HG03045 (cell line): ENCODE results near the gene EIF4EBP3.
"Not testable (repeated sequence)": the region's sequence is repeated elsewhere in the genome, so short reads cannot be mapped to it uniquely, and the experiment has no call there.

Source experiments
- ATAC-seq: cut with Tn5 transposase; IDR thresholded peaks from one replicate; pipeline ENCODE4 v1.9.1; 2021; ENCODE audit warnings: mild to moderate bottlenecking, moderate library complexity; ENCODE audit not compliant: unreplicated experiment

EIF4EBP3 gene

DNA sequence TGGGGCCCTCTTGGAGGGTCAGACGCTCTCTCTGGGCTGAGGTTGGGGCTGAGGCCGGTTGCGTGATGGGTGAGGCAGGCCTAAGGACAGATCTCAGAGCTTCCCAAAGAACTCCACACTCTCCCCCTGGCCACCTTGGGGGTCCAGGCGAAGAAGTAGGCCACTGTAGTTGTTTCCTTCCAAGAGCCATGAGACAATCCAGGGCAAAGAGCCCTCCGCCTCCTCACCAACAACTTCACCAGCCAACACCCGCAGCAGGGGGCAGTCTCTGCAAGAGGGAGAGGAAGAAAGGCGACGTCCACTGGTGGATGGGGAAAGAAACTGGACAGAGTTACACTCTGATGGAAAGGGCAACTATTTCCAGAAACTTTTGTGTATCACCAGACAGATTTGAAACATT, 27.8 kb downstream of the EIF4EBP3 start:
- no peak for ATAC-seq

DNA sequence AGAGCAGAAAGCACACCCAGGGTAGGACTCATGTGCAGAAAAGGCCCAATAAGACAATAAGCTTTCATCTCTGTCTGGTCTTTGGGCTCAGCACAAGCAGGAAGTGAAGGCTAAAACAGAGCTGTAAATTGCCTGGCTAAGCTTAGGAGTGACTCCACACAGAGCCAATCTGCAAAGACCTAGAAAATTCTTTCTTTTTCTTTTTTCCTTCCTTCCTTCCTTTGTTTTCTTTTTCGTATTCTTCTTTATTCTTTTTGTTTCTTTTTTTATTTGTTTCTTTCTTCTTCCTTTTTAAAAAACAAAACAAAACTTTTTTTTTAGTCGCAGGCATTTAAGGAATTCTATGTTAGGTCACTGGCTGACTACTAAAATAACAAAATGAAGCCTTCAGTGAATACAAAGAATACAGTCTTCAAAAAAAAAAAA, 29.3 kb downstream of the EIF4EBP3 start:
- ATAC-seq, result no peak

DNA sequence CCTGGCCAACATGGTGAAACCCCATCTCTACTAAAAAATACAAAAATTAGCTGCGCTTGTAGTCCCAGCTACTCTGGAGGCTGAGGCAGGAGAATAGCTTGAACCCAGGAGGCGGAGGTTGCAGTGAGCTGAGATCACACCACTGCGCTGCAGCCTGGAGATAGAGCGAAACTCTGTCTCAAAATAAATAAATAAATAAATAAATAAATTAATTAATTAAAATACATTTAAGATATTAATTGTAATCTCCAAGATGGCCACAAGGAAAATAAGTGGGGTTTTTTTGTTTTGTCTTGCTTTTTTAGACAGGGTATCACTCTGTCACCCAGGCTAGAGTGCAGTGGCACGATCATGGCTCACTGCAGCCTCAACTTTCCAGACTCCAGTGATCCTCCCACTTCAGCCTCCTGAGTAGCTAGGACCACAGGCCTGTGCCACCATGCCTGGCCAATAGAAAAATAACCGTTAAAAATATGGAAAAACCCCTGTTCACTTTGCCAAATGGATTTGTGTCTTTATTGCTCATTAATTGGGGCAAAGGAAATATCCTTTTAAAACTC, 31.8 kb downstream of the EIF4EBP3 start:
- not testable (repeated sequence) for ATAC-seq

DNA sequence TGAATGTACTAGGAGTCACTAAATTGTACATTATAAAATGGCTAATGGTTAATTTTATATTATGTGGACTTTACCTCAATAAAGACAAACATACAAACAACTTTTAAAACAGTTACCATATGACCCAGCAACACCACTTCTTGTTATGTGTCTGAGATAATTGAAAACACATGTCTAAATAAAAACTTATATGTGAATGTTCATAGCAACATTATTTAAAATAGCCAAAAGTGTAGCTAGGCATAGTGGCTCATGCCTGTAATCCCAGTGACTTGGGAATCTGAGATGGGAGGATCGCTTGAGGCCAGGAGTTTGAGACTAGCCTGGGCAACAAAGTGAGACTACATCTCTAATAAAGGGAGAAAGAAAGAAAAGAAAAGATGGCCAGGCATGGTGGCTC, 40.0 kb downstream of the EIF4EBP3 start:
- ATAC-seq, result no peak

DNA sequence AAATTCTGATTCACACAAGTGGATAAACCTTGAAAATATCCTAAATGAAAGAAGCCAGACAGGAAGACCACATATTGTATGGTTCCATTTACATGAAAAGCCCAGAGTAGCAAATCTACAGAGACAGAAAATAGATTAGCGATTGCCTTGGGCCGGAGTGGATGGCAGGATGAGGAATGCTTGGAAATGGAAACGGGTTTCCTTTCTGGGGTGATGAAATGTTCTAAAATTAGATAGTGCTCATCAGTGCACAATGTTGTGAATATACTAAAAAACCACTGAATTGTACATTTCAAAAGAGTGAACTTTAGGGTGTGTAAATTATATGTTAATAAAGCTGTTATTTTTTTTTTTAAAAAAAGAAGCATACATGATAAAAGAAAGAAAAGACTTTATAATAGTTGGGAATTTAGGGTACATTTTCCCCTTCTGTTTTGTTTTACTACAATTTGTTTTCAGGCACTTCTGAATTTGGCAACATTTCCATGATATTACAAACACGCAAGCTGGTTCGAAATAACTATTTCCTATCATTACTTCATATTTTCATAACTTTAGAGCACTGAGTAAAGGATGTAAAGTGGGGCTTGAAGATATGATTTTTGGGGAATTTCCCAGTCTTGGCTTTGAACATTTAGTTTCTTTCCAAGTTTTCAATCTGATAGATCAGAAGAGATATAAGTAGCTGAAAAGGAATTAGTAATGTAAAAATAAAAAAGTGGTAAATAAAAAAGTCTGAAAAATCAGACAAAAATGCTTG, 41.0 kb downstream of the EIF4EBP3 start:
- ATAC-seq, result no peak

DNA sequence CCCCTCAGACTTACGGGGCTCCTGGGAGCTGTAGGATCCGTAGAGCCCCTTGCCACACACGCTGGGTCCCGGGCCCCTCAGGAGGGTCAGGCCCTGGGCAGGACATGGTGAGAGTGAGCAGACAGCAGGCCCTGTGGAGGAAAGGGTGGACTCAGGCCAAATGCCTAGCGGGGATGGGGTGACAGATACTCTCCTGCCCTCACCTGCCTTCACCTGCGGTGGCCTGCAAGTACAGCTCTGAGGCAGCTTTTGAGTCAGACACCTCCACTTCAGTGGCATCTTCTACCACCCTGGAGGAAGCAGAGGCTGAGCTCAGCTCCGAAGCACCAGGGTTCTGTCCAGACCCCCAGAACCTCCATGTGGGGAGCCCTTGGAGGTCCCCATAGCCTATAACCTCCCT, 43.4 kb downstream of the EIF4EBP3 start:
- ATAC-seq, result no peak

DNA sequence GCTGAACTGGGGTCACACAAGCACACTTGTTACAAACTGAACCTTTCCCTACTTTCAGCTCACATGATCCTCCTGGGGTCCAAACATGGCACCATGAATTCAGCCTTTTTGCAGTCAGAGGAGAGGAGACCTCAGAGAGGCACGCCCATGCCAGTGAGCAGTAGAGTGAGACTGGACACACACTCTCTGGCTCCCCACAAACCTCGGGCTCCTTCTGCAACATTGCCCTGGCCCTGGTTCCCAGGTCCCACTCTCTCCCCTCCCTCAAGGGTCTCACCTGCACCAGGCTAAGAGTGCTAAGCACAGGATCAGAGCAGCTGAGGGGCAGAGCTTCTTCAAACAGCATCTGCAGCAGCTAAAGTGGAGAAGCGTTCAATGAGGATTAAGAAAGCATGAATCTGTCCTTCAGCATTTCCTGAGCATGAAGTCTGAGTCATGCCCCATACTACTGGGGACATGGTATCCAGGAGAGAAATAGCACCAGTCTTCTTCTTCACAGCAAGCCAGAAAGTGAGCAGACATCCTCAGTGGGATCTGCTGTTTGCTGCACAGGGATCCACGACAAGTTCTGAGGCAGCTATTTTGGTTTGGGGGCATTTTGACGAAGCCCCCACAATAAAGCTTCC, 44.4 kb downstream of the EIF4EBP3 start:
- ATAC-seq, result no peak

DNA sequence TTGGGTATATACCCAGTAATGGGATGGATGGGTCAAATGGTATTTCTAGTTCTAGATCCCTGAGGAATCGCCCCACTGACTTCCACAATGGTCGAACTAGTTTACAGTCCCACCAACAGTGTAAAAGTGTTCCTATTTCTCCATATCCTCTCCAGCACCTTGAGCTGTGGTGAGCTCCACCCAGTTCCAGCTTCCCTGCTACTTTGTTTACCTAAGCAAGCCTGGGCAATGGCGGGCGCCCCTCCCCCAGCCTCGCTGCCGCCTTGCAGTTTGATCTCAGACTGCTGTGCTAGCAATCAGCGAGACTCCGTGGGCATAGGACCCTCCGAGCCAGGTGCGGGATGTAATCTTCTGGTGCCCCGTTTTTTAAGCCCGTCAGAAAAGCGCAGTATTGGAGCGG, 45.6 kb downstream of the EIF4EBP3 start:
- ATAC-seq, result not testable (repeated sequence)

DNA sequence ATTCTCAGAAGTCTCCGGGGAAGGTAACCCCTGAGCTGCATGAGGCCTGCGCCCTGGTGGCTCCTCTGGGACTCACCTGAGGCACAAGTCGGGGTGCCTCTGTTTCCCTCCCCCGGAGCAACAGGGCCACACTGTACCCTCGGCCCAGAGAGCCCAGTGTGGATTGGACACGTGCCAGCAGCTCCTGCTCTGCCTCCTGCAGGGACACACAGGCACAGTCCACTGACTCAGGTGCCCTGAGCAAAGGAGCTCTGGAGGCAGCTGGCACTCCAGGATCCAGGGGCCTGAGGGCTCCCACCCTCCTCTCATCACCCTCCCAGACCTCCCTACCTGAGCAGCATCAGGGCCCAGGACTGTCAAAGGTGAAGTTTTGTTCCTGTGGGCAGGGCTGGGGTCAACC, 46.7 kb downstream of the EIF4EBP3 start:
- ATAC-seq, result no peak

DNA sequence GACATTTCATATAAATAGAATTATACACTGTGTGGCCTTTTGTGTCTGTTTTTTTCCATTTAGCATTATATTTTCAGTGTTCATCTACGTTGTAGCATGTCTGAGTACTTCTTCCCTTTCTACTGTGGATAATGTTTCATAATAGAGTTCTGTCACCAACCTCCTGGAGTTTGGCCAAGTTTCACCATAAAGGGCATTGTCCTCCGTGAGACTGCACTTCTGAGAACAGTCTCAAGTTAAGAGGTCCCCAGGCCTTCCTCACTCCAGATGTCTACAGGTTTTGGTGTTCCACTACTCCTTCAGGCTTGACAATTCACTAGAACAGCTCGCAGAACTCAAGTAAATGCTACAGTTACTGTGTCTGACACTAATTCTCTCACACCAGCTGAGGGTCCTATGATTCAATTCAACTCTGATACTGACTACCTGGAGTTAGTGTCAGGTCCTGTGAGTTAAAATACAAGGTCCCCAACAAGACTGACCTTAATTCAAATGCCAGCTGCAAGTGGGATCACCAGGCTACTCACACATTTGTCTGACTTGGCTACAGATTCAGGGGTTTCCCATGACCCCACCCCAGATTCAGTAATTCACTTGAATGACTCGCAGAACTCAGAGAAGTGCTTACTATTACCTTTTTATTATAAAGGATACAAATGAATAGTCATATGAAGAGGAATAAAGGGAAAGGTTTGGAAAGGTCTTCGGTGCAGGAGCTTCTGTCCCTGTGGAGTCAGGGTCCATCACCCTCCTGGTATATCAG, 48.3 kb downstream of the EIF4EBP3 start:
- ATAC-seq, result no peak

DNA sequence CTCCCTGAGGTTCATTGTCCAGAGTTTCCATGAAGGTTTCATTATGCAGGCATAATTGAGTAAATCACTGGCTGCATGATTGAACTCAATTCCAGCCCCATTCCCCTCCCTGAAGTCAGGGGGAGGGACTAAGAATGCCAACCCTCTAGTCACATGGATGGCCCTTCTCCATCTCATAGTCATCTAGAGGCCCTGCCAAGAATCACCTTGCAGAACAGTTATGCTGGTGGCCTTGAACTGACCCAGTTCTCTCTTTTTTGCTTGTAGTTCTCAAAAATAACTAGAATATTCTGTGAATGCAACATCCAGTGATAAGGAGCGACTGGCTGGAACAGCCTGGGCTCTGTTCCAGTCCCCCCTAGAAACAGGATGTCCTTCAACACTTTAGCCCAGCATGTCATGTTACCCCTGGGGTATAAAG, 48.9 kb downstream of the EIF4EBP3 start:
- no peak for ATAC-seq

DNA sequence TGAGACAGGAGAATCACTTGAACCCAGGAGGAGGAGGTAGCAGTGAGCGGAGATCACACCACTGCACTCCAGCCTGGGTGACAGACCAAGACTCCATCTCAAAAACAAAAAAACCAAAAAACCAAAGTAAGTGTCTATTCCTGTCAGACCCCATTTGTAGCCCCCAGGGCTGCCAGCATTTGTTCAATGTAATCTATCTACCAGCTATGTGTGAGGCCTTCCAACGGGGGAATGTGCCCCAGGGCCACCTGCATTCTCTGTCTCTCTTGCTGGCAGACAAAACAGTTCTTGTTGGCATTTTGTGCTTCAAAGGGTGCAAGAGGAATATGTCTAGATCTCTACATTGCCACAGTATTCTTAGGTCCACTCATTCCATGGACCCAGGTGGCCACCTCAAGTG, 51.4 kb downstream of the EIF4EBP3 start:
- ATAC-seq, result no peak
